HG02840 (cell line): ENCODE measurements around the gene CD40LG.

Experiments
- ATAC-seq: cut with Tn5 transposase; IDR thresholded peaks from one replicate; pipeline ENCODE4 v1.9.1; 2021; ENCODE audit warnings: mild to moderate bottlenecking, moderate library complexity, moderate number of reproducible peaks; ENCODE audit not compliant: unreplicated experiment, low FRiP score

The CD40LG gene

DNA sequence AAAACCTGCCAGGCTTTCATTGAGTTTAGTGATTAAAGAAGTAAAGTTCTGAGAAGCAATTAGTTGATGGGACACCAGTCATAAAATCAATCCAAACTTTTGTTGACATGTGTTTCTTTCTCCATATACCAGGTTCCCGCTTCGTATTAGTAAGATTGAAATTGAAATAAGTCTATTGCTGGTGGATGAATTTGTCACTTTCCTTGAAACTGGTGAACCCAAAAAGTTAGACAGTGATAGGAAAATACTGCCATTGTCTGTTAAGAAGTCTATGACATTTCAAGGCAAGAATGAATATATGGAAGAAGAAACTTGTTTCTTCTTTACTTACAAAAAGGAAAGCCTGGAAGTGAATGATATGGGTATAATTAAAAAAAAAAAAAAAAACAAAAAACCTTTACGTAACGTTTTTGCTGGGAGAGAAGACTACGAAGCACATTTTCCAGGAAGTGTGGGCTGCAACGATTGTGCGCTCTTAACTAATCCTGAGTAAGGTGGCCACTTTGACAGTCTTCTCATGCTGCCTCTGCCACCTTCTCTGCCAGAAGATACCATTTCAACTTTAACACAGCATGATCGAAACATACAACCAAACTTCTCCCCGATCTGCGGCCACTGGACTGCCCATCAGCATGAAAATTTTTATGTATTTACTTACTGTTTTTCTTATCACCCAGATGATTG is at the start of gene CD40LG:
Gene CD40LG, plus strand, starts transcription at position 482 of the 684 bp plus-strand sequence. Its CDS starts 91 bp downstream, at position 573.
- no peak for ATAC-seq

DNA sequence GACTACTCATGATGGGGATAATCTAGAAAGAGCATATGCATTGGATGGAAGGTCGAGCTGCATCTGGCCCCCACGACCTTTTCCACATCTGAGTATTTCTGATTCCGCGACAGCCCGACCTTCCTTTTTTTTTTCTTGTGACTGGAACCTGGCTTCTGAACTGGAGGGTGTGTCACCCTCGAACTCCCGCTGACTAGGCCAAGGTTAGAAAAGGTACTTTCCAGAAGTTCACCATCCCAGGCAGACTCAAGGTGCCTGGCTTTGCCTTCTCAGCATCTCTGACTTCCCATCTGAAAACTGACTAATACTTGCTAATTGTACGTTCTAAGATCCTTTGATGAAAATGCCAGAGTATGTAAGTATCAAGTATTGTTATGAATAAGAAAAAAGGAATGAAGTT is 49.3 kb upstream of the CD40LG start:
- no peak for ATAC-seq

DNA sequence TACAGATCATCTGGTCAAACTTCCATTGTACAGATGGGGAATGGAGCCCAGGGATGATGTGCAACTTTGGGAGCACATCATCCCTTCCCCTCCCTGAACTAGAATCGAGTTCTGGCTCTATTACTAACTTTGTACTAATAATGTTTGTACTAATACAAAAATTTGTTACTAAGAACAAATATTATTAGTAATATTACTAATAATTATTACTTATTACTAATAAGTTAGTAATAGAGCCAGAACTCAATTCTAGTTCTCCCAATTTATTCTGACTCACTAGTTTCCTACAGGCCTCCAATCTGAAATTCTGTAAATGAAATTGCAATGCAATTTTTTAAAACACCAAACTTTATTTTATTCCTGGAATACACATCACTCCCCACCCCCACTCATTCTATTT is 47.9 kb upstream of the CD40LG start:
- ATAC-seq: no peak

DNA sequence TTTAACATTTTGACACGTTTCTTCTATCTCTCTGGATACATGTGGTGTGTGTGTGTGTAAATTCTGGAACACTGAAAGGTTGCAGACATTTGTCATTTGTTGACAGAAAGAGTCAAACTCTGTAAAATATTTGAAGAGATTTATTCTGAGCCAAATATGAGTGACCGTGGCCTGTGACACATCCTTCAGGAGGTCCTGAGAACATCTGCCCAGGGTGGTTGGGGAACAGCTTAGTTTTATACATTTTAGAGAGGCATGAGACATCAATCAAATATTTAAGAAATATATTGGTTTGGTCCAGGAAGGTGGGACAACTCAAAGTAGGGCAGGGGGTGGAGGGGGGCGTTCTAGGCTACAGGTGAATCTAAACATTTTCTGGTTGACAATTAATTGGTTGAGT is 40.7 kb upstream of the CD40LG start:
- no peak for ATAC-seq

DNA sequence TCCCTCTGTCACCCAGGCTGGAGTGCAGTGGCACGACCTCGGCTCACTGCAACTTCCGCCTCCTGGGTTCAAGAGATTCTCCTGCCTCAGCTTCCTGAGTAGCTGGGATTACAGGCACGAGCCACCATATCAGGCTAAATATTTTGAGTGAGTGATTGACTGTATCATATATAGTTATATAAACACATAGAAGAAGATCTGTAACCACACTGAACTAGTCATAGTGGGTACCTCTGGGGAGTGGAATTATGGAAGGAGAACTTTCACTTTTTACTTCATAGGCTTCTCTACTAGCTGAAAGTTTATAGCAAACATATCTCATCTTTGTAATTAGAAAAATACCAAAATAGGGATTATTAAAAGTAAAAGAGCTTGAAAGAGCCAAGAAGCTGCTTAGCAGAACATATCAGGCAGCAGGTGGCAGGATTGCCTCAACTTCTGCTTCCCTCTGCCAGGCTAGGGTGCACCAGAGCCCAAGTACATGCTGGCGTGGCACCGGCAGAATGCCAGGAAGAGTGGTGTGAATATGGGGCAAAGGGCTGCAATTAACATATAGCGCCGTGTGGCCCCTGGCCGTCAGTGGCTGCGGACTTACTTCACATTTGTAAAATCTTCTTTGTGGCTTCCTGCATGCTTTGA is 39.5 kb upstream of the CD40LG start:
- ATAC-seq: no peak

DNA sequence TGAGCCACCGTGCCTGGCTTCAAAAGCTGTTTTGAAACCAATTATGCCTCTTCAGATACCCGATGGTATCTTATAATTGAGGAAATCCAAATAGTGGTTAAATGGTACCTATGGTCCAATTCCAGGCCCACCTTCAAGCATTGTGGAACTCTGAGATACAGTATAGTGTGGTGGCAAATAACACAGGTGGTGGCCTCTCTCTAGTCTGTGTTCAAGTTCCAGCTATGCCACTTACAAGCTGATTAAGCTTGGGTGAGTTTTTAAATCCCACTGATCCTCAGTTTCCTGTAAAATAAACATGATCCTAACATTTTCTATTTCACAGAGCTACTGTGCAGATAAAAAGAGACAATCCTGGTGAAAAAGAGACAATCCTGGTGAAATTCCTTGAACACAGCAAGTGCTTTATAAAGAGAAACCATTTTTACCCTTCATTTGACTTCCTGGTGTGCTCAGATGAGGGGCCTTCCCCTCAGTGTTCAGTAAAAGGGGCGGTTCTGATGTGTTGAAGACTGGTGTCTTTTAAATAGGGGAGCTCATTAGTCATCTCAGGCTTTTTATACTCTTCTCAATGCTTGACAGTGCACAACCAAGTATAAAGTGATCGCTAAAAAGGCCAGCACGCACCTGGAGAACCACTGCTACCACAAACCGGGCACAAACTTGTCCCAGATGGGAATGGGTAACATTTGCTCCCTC is 30.8 kb upstream of the CD40LG start:
- peak; percentile 91 for ATAC-seq

DNA sequence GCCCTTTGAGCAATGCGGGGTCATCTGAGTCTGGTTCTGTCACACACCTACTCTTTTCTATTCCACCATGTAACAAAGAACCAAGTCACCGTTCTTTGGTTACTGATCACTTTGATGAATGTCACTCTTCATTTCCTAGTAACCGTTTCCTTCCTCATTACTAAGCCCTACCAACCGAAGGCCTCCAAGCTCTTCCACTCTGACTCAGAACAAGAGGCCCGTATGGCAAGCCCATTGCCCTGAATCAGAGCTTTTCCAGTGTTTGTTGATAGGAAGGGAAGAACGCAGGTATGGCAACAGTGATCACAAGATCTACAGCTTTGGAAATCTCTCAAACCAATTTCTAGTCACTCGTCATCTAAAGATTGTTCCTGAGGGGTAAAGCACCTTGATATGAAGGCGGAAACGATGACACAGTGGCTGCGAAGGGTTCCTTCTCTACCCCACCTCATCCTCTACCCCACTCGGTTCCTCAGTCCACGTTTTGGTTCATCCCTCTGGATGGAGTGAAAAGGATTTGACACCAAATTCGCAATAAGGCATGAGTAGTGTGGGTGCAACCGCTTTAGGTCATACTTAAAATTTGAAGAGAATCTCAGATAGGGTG is 28.0 kb upstream of the CD40LG start:
- no peak for ATAC-seq

DNA sequence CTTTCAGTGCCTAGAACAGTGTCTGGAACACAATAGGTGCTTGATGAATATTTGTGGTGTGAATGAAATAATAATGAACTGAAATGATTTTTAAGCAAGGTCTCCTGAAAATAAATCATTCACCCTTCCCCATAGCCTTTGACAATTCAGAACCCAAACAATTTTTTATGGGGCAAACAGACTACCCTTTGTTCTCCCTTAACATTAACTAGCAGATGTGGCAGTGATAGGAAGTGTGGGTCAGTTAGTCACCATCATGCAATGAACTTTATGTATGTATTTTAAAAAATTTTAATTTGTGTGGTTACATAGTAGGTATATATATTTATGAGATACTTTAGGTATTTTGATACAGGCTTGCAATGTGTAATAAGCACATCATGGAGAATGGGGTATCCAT is 27.2 kb upstream of the CD40LG start:
- ATAC-seq: no peak

DNA sequence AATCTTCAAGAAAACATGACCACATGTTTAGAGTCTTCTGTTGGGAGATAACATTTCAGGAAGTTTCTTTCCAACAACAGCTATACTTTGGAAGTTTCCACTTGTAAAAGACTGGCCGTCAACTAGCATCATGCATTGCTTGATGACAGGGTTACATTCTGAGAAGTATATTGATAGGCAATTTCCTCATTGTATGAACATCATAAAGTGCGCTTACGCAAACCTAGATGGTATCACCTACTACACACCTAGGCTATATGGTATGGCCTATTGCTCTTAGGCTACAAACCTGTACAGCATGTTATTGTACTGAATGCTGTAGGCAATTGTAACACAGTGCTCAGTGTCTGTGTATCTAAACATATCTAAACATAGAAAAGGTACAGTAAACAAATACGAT is 25.4 kb upstream of the CD40LG start:
- no peak for ATAC-seq

DNA sequence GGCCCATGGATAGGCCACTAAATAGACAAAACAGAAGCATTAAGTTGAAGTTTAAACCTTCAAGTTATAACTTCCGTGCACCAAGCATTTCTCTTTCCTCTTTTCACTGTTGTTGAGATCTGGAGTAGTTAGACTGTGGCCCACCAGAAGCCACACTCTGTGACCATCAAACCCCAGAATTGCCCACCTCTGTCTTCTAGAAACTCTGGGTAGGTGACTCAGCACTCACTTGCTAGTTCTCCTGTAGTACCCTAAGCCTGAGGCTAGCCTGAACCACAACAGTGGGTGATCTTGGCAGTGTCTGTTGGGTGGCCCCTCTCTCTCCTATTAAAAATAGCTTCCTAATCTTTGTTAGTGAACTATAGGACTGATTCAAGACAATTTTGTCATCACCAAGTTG is 24.6 kb upstream of the CD40LG start:
- no peak for ATAC-seq

DNA sequence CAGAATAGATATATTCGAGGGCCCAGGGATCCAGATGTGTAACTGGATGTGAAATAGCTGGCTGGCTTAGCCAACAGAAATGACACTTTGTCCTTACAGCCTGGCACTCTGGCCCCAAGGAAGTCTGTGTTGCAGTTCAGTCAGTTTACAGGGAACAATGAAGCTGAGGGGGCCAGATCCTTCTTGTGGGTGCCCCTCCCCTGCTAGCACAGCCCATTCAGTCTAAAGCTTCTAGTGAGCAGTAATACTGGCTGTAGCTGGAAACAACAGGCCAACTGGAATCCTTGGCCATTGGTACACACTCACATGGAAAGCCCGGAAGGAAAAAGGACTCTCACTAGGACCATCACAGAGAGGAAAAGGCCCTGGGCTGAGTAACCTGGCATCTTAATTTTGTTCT is 22.7 kb upstream of the CD40LG start:
- no peak for ATAC-seq

DNA sequence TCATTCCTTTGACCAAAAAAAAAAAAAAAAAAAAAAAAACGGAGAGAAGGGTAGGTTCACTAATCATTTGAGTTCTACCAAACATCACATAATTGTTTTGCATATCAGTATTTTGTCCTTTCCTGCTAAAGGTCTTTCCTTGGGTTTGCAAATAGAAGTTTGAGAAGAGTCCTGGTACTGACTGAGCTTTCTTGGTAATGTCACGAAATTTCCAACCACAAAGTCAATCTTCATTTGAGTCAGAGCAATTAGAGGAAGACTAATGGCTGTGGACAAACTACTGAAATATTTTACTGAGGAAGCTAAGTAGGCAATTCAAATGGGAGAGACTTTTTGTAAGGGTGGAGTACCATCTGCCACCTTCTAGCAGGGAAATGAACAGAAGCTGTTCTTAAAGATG is 21.7 kb upstream of the CD40LG start:
- no peak for ATAC-seq

DNA sequence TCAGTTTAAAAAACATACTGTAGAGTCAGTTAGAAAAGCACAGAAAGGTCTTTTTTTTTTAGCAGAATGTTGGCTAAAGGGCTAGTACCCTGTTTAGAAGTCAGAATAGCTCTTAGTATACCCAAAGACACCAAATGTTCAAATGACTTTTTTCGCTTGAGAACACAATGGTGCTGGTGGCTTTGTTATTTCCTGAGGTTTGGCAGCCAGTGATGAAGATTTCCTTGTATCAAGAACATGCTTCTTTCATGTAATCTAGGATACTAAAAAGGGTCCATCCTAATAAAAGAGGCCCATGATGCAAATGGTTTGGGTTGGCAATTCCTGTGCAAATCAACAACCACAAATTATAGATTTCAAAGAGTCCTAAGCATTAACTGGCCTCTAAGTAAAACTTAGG is 21.1 kb upstream of the CD40LG start:
- ATAC-seq: no peak

DNA sequence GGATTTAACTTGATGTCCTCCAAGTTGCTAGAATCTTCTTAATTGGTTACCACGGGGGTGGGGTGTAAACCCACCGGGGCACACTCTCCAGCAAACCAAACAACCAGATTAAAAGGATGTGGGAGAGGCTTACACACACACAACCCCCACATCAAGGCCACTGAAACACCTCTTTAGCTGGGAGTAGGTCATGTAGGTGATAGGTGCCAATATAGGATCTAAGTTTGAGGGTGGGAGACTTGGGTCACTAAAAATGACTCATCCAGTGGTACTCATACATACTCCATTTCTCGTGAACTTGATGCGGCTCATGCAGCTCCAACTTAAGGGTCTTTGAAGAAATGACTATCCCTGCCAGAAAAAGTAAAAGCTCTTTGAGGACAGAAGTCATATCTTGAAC is 20.5 kb upstream of the CD40LG start:
- no peak for ATAC-seq

DNA sequence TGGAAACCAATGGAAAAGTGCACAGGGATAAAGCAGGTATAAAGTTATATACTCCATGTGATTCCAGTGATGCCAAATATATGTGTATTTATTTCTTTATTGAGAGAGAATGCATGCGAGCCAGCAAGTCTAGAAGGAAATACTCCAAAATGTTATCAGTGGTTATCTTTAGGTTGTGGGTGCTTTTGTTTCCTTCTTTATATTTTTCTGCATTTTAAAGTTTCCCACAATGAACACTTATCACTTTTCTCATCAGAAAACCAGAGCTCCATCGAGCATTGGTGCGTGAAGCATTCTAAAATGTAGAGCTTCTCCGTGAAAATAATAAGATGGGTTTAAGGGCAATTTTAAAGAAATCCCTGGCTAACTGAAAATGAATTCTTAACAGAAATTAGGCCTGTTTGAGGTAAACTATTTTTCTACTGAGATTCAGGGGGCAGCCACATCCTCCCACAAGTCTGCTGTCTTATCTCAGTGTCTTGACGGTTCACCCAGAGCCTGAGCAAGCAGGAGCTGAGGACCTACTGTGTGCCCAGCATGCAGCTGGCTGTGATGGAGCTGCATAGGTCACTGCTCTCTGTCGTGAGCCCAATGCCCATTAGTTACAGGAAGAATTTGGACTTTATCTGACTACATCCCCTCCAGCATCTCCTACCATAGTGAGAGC is 18.7 kb upstream of the CD40LG start:
- ATAC-seq: no peak

DNA sequence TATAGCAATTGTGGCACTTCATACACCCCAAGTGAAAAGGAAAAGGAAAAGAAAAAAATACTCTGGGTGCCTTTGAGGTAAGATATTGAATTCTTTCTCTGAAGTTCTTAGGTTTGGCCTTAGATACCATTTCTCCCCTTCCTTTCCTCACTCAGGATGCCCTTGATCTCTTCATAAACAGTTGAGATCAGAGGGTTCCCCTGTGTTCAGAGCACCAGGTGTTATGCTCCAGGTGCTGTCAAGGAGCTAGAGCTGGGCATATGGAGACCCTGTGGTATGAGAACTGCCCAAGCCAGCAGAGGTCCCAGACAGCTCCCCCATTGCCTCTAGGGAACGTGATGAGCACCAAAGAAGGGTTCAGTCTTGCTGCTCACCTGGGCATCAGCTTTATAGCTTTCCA is 17.1 kb upstream of the CD40LG start:
- no peak for ATAC-seq

DNA sequence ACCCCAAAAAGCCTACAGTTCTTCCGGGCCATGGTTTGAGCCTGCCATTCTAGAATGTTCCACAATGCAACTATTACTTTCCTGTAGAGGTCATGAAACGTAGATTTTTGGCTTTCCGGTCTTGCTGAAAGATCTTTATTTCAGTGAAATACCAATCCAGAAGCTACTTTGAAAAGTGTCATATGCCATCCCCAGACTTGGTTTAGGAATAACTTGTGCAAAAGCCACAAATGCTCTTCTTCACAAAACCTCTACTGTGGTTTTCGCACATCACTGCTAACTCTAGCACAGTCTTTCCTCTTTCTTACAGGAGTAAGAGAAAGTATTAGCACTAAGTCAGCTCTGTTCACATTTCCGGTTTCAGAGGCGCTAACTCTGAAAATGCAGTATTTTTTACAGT is 12.7 kb upstream of the CD40LG start:
- ATAC-seq: no peak

DNA sequence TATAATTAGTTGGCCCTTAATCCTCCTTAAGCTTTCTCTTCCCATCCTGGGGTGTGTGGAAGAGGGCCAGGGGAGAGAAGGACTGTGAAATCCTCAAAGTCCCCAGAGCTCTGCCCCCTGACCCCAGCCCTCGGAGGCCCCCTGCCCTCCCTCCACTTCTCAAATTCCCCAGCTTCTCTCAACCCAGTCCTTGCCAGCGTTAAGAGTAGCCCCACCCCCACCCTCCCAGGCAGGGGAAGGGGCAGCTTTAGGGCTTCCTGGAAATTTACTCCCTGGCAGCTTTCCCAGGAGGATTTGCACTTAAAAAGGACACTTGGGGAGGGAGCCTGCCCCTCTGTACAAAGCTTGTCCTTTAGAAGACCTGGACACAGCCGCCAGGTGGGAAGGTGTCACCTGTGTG is 11.8 kb upstream of the CD40LG start:
- ATAC-seq: no peak

DNA sequence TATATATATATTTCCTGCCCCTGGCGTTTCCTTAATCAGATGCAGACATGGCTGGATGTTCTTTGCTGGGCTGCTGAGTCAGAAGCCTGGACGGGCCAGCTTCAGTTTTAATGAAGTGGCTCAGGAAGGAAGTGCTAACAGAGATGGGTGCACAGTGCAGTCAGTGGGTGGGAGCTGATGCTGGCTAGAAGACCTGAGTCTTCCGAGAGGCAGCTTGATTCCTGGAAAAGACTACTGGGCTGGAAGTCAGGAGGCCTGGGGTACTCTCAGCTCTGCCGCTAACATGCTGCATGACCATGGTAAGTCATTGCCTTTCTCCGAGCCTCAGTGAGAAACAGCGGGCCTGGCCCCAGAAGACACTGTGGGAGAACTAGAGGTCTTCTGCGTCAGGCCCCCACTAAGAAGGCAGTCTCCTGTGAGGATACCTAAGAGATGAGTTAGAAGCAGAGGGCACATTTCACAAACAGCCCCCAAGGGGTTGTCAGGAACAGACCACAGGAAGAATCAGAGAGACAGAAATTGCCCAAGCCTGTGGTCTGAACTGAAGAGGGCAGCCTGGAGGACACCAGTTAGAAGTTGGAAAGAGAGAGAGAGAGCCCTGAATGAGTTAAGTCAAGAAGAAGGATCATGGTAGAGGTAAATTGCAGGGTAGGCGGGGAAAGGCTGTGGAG is 8.3 kb upstream of the CD40LG start:
- no peak for ATAC-seq

DNA sequence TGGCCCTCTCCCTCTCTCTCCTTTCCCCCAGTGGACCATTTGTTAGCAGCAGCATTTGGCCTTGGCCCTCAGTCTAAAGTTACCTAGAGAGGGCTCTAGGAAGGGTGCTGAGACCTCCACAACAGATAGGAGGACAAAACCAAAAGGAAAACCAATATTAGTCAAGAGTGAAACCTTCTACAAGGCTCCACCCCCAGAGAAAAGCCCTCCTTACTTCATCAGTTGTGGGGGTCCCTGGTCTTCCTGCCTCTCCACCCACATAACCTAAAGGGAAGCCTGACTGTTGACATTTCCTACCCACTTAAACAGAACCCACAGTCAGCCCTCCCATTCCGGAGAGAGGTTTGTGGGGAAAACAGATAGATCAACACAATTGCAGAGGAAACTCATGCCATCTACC is 4.7 kb upstream of the CD40LG start:
- no peak for ATAC-seq
